Lower leg skin (tissue), 4 donors: ENCODE results near the gene DPCD. TPM values are rescaled to one million over a fixed set of nuclear protein-coding genes. Genes with fewer than 3 reads are reported as not detected.

Experiments used
- DNase-seq, 2 donors: peaks; one replicate each; pipeline ENCODE4 v3.0.0-alpha.2; 2019; ENCODE audit warnings: low spot score in 2 of 2
- H3K4me3 ChIP-seq: fragments of 200-600 bp; sonication (generic); 2 replicates; pipeline ENCODE4 v1.5.1; 2017; ENCODE audit warnings: mild to moderate bottlenecking, low read depth; ENCODE audit not compliant: poor library complexity, severe bottlenecking
- CTCF ChIP-seq, 3 donors: fragments of 450-650 bp; IDR thresholded peaks; one replicate each; pipeline ENCODE4 v1.5.1; 2016; ENCODE audit warnings: antibody characterized with exemption in 3 of 3, mild to moderate bottlenecking in 3 of 3, moderate library complexity in 2 of 3
- POLR2A ChIP-seq, 2 donors: fragments of 450-650 bp; IDR thresholded peaks; one replicate each; pipeline ENCODE4 v1.6.1; 2016 to 2017; ENCODE audit warnings: antibody characterized with exemption in 2 of 2, mild to moderate bottlenecking in 1 of 2, moderate library complexity in 1 of 2
- WGBS, 2 donors: methylation state at CpG; one replicate each; pipeline ENCODE4 v1.1.5; 2018; 5-methylcytosine and 5-hydroxymethylcytosine counted together
- intact Hi-C: fragments of 100-400 bp; cut with DNase I; formaldehyde crosslinking; loops from one replicate; pipeline ENCODE4 v1.15.0; 2023; ENCODE audit warnings: low total_unique reads
- total RNA-seq, 4 donors: library from RNA; depleted of rRNA; stranded (reverse); fragments of >200 nt; gene quantifications; one replicate each; pipeline ENCODE4 v1.1.0, GENCODE V29; 2016

The DPCD gene
- total RNA-seq, 4 donors from 2014 or later, result 9.6 to 18.4 (median 11.4) TPM

DNA sequence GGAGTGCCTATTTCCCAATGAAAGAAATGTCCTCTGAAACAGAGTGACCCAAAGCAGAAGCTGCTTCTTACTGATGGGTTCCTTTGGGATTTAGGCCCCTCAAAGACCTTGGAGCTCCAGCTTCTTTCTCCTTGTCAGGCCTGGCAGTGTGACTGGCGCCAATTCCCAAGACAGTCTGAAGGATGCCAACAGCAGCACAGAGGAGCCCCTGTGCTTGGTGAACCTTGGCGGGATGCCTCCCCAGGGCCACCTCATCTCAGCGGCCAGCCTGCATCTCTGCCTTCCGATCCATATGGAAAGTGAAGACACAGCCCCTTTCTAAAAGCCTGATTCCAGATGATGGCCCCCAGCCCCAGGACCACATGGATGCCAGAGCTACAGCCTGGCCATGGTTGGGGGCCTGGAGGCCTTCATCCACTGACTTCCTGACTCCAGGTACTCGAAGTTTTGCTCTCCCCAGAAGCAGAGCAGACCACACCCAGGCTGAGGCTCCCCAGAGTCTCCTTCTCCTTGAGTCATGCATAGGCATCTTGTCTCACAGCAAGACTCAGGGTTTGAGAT, 61.5 kb downstream of the DPCD start:
- peak in 1 of 2 donors; percentile 68 for DNase-seq
- no peak for TF ChIP-seq CTCF (IDR thresholded peaks at IDR 0.05)
- no peak for TF ChIP-seq POLR2A (IDR thresholded peaks at IDR 0.05)
- intact Hi-C loops, result no loop called here
- H3K4me3 ChIP-seq, result no peak overlapping the region
- 71 to 89% methylated on average over 5 of the region's 5 CpGs for WGBS, 2 donors

- DNase-seq, result no peak
- intact Hi-C loops, result no loop called here
- no peak overlapping the region for H3K4me3 ChIP-seq
- TF ChIP-seq POLR2A (IDR thresholded peaks at IDR 0.05) (no peak), CTCF (IDR thresholded peaks at IDR 0.05) (no peak)
- 88 to 90% methylated on average over 14 to 15 of the region's 15 CpGs for WGBS, 2 donors
Measured at GRCh38 chr10:101650863-101651262, 62.7 kb downstream of the DPCD start.

- no peak overlapping the region for H3K4me3 ChIP-seq
- intact Hi-C loops, result no loop called here
- 81 to 85% methylated on average over 5 of the region's 5 CpGs for WGBS, 2 donors
- no peak for DNase-seq
- TF ChIP-seq CTCF (IDR thresholded peaks at IDR 0.05), result no peak
- TF ChIP-seq POLR2A (IDR thresholded peaks at IDR 0.05), result no peak
Measured at GRCh38 chr10:101651336-101651735, 63.2 kb downstream of the DPCD start.

DNA sequence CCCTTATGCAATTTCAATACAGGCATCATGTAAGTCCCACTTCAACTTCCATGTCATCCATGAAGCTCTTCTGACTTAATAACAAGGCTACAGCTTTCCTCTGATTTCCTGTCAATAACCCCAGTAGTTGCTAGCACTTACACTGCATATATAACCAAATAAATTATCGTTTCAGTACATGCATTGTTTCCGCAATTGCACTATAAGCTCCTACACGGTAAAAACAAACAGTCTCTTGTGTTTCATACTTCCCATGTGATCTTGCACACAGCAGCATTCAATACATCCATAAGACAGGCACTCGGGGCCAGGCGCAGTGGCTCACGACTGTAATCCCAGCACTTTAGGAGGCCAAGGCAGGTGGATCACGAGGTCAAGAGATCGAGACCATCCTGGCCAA, 65.4 kb downstream of the DPCD start:
- no peak for TF ChIP-seq CTCF (IDR thresholded peaks at IDR 0.05)
- TF ChIP-seq POLR2A (IDR thresholded peaks at IDR 0.05), result no peak
- 93 to 94% methylated on average over 8 of the region's 8 CpGs for WGBS, 2 donors
- DNase-seq, result peak in 1 of 2 donors; percentile 43
- intact Hi-C loops, result no loop called here
- no peak overlapping the region for H3K4me3 ChIP-seq

DNA sequence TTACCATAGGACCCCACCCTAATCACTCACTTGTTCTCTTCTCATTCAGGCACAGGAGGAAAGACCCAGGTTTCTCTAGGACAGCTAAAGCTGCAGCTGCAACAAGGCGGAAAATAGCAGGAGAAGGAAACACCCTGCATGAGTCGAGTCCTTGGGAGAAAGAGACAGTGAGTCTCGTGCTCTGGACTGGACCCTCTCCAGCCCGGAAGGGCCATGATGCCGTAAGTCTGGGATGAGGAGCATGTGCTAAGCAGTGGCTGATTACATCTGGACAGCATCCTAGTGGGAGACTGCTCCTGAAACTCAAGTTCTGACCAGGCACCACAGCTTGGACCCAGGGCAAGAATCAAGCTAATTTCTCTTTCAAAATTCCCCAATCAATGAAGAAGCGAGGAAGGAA, 67.4 kb downstream of the DPCD start:
- no peak overlapping the region for H3K4me3 ChIP-seq
- peak in 1 of 2 donors; percentile 42 for DNase-seq
- TF ChIP-seq POLR2A (IDR thresholded peaks at IDR 0.05), result no peak
- no peak for TF ChIP-seq CTCF (IDR thresholded peaks at IDR 0.05)
- 59 to 63% methylated on average over 6 of the region's 6 CpGs for WGBS, 2 donors
- intact Hi-C loops, result no loop called here

- 90 to 97% methylated on average over 2 of the region's 2 CpGs for WGBS, 2 donors
- intact Hi-C loops, result no loop called here
Measured at GRCh38 chr10:101656890-101657289, 68.8 kb downstream of the DPCD start.

More at GRCh38 chr10:101656890-101657289, 68.8 kb downstream of the DPCD start:
- DNase-seq, result no peak
- no peak overlapping the region for H3K4me3 ChIP-seq
- TF ChIP-seq POLR2A (IDR thresholded peaks at IDR 0.05) (no peak), CTCF (IDR thresholded peaks at IDR 0.05) (no peak)
